HG03159 (cell line): ENCODE results near the gene RB1.
"Not testable (repeated sequence)": the region's sequence is repeated elsewhere in the genome, so short reads cannot be mapped to it uniquely, and the experiment has no call there.

Experiments used
- ATAC-seq: cut with Tn5 transposase; IDR thresholded peaks from one replicate; pipeline ENCODE4 v1.9.1; 2021; ENCODE audit warnings: mild to moderate bottlenecking, moderate library complexity; ENCODE audit not compliant: unreplicated experiment

RB1 gene

DNA sequence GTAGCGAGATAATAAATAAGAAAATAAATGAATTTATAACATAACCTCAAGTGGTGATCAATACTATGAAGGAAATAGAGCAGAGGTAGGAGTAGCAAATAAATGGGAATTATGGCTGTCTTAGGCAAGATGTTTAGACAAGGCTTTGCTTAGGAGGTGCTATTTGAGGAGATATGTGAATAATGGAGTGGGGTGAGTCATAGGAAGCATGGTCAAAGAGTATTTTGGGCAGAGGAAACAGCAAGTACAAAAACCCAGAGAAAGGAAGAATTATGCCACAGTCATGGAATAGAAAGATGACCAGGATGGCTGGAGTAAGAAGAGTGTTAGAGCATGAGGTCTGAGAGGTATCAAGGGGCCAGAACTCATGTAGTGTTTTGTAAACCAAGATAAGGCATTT, 142.9 kb downstream of the RB1 start:
- ATAC-seq: no peak

DNA sequence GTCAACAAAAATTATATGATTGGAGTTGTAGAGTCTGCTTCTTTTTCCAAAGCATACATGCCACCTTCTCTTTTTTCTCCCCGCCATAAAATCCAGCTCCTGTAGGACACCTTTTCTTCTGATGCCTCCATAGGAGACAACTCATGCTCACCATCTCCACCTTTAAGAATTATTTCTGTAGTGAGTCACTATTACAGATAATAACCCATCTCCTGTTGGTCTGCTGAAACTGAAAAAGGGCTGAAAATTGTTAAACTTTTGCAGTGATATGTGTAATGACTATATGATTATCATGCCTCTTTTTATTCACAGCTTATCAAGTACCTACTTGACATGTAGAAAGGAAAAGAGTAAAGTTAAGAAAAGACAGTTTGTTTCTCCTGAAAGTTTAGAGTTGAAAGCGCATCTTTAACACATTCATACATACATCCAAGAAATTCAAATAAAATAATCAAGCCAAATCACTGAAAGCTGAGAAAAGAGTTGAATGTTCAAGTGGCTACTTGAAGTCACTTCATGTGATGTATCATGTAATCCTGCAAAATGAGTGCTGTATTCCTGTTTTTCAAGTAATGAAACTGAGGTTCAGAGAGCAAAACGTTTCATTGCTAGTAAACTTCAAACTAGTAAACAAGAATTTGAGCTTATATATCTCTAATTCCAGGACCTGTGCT, 144.9 kb downstream of the RB1 start:
- no peak for ATAC-seq

- ATAC-seq: no peak
These were observed 145.5 kb downstream of the RB1 start for GRCh38 chr13:48448959-48449614.

- no peak for ATAC-seq
These were observed 146.1 kb downstream of the RB1 start for GRCh38 chr13:48449656-48450055.

- ATAC-seq: not testable (repeated sequence)
These were observed 147.6 kb downstream of the RB1 start for GRCh38 chr13:48451196-48451595.

GRCh38 chr13:48456546-48456945, 153.0 kb downstream of the RB1 start:
- no peak for ATAC-seq

DNA sequence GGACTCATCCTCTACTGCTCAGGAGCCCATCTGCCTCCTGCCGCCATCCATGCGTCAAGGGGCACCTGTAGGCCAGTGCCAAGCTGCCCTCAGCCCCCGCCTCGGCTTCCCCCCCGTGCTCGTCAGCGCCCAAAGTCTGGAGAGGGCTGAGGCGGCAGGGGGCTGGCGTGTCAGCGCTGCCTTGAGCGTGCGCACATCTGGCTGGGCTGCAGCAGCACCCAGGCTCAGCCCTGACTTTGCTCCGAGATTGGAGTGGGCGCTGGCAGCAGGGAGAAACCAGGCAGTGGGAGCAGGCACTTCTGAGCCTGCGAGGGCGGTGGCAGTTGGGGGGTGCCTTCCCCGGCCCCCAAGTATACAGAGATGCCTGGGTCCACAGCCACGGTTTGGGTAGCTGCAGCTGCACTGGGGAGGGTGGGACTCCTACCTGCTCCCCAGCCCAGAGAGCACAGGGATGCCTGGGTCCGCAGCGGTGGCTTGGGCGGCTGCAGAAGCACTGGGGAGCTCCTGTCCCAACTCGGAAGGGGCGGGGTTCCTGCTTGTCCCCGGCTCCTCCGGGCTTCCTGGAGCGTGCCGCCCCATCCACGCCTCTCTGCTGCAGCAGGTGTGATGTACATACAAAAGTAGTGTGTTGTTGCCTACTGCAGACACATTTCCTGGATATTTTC, 154.2 kb downstream of the RB1 start:
- ATAC-seq: no peak

GRCh38 chr13:48475230-48475629, 171.7 kb downstream of the RB1 start:
- no peak for ATAC-seq

DNA sequence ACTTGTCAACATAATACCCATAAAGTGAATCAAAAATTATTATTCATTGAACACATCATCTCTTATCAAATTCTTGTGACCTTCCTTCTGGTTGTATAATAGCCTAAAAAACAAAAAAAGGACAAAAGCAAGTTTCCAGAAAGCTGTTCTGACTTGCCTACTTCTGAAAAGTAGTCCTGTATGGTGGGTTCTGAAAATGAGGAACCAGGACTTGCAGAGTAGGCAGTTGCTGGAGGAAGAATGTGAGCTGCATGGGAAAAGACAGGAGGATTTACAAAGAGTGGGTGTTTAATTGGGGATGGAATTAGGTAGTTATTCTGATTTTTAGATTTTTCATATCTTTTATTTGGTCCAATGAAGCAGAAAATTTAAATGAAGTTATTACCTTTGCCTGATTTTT, 172.7 kb downstream of the RB1 start:
- no peak for ATAC-seq

DNA sequence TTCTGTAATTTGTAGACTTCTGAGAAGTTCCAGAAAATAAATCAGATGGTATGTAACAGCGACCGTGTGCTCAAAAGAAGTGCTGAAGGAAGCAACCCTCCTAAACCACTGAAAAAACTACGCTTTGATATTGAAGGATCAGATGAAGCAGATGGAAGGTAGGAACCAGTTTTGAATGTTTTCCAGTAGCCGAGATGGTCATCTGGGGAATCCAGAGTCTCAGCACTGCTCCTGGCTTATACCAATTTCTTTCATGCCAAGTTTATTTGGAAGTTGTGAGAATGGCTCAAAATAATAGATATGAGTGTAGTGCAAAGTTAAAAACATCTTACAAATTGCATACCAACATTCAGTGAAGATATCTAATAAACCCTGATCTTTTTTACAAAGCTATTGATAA, 173.1 kb downstream of the RB1 start:
- ATAC-seq: no peak

DNA sequence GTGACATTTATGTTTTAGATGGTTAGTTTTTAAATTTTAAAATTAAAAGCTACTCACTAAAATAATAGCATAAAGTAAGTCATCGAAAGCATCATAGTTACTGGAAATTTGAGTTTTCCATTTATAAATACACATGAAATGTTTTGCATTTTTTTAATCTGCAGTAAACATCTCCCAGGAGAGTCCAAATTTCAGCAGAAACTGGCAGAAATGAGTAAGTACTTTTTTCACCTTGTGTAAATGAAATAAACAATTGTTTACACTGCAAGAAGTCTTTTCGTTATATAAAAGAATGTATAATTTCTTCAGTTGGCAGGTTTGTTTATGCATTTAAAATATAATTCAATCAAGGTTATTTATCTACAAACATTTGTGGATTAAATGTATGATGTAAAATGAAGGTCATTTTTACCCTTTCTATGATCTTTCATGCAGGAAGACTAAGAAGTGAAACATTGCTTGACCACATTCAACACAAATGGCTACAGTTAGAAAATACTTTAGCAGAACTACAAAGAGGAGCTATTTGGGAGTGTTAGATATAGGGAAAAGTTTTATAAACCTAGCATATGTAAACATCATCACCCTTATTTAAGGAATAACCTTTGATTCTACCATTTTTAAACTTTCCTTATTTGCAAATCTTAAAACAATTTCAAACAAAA, 173.8 kb downstream of the RB1 start:
- no peak for ATAC-seq

DNA sequence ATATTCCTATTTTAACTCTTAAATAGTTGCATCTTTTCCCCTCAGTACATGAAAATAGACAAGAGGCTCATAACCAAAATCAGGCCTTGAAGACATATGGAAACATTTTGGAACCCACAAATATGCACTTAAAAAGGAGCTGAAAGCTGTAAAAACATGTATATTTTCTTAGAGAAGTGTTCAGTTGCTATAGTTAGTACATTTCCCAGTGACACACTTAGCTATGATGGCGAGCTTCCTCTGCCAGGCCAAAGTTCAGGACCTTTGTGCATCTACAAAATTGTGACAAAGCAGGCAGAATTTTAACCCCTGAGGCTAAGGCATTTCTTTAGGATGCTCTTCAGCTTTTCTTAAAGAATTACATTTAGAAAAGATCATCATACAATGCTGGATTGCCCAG, 174.8 kb downstream of the RB1 start:
- no peak for ATAC-seq

DNA sequence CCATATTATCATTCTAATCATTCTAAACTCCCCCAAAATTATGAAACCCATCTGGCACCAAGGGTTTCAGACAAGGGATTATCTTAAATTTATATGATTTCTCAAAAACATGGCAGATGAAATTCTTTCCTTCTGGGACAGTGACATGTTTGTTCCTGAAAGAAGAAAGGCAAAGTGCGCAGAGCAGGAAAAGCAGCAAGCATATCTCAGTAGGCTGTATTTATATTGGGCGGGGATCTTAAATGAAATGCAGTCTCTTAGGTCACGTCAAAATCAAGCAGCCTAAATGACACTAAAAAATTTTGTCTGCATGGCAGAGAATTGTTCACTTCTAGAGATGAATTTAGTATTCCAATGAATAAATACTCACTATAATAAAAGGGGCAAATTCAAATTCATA, 180.0 kb downstream of the RB1 start:
- ATAC-seq: no peak

GRCh38 chr13:48485432-48485831, 181.9 kb downstream of the RB1 start:
- no peak for ATAC-seq

DNA sequence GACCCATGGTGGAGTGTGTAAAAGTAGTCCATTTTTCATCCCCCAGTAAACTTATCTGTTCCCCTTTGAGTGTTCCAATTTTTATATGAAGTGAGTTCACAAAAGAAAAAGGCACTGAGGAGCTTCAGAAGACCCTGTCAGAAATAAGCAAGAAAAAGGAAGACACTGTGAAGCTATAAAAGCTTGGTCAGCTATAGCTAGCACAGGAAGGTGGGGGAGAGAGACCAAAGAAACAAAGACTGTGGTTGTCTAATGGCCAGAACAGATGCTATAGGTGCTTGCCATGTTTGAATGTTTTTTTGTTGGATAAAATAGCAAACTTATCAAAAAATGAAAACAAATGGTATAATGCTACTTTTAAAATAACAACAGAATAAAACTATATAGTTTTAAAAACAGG, 182.8 kb downstream of the RB1 start:
- ATAC-seq: no peak

DNA sequence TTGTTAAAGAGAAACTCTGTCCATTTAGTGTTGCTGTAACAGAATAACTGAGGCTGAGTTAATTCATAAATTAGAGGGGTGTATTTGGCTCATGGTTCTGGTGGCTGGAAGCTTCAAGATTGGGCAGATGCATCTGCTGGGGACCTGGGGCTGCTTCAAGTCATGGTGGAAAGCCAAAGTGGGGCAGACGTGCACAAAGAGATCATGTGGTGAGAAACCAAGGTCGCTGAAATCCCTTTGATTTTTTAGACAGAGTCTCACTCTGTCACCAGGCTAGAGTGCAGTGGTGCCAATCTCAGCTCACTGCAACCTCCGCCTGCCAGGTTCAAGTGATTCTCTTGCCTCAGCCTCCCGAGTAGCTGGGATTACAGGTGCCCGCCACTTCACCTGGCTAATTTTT, 183.3 kb downstream of the RB1 start:
- ATAC-seq: no peak

- ATAC-seq: no peak
These were observed 184.4 kb downstream of the RB1 start for GRCh38 chr13:48487968-48488367.

DNA sequence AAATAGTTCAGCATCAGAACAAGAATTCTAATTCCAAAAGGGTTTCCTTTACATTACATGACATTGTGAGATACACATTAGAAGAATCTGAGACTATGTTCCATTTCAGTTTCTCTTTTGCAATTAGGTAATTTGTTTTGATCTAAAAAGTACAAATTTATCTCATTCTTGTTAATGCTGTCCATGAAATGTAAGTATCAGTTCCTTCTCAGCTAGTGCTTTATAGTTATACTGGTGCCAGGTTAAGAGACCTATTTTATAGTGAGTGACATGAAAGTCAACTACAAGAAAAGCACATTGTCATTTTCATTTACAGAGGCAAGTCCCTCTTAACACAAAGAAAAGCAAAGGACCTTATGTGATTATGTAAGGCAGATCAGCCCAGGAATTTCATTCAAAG, 185.4 kb downstream of the RB1 start:
- ATAC-seq: no peak

DNA sequence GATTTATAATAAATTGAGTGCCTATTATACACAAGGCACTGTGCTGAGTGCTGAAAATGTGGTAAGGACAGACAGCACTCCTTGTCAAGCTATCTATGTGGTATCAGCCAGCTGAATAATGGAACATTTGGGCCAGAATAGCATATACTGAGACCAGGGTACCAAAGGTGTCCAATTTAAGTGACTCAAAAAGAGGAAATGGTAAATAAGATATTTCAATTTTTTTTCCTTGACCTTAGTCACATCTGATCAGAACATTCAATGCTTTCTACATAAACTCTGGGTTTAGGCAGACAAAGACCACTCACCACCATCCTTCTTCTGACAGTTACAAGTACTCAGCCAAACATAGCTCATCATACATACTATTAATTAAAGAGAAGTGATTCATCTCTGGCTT, 186.1 kb downstream of the RB1 start:
- no peak for ATAC-seq

- no peak for ATAC-seq
These were observed 186.7 kb downstream of the RB1 start for GRCh38 chr13:48490241-48490640.

GRCh38 chr13:48491423-48492095, 188.0 kb downstream of the RB1 start:
- no peak for ATAC-seq
